Activated T-helper 2 cell treated with anti-CD3 and anti-CD28 coated beads, Interferon-gamma antibody, Interleukin-2, Interleukin-4, amounts not matched to agents 10 μg/mL and 5 μg/mL and 100 μg/mL, durations not matched to agents 14 hours and 24 hours and 36 hours (primary cell): ENCODE measurements around the gene NRIP1. TPM values are rescaled to one million over a fixed set of nuclear protein-coding genes. Genes with fewer than 3 reads are reported as not detected.

Experiments
- DNase-seq: peaks from one replicate; pipeline ENCODE4 v3.0.0; 2021; ENCODE audit warnings: low spot score
- H3K27ac Mint-ChIP-seq: one replicate; pipeline ENCODE4 v1.8.0; 2021; ENCODE audit warnings: mixed read lengths
- H3K27me3 Mint-ChIP-seq: one replicate; pipeline ENCODE4 v1.8.0; 2021; ENCODE audit warnings: low read depth, mixed read lengths
- H3K36me3 Mint-ChIP-seq: one replicate; pipeline ENCODE4 v1.8.0; 2021; ENCODE audit warnings: low read depth, mixed read lengths
- H3K4me1 Mint-ChIP-seq: one replicate; pipeline ENCODE4 v1.8.0; 2021; ENCODE audit warnings: low read depth, mixed read lengths
- H3K4me3 Mint-ChIP-seq: one replicate; pipeline ENCODE4 v1.8.0; 2021; ENCODE audit warnings: low read depth, mild to moderate bottlenecking, moderate library complexity, mixed read lengths
- H3K9me3 Mint-ChIP-seq: one replicate; pipeline ENCODE4 v1.8.0; 2021; ENCODE audit warnings: mixed read lengths
- intact Hi-C: fragments of 100-400 bp; cut with micrococcal nuclease; formaldehyde crosslinking; loops from one replicate; pipeline ENCODE4 v1.15.1; 2023
- total RNA-seq: library from RNA; stranded (reverse); gene quantifications from 2 replicates; pipeline ENCODE4 v1.2.3, GENCODE V29; 2022

NRIP1 gene
- total RNA-seq, 1 donor from 2014 or later = 7.9 TPM

GRCh38 chr21:15090390-15090789 is 25.6 kb upstream of the NRIP1 start:
- H3K27me3 Mint-ChIP-seq = peaks cover under 1% of the 10 kb centered on the region
- H3K27ac Mint-ChIP-seq = no peak overlapping the region
- DNase-seq = no peak
- H3K4me1 Mint-ChIP-seq = no peaks in the 10 kb centered on the region
- no peaks in the 10 kb centered on the region for H3K9me3 Mint-ChIP-seq
- no peak overlapping the region for H3K4me3 Mint-ChIP-seq
- no peaks in the 10 kb centered on the region for H3K36me3 Mint-ChIP-seq
- intact Hi-C loops = no loop called here

DNA sequence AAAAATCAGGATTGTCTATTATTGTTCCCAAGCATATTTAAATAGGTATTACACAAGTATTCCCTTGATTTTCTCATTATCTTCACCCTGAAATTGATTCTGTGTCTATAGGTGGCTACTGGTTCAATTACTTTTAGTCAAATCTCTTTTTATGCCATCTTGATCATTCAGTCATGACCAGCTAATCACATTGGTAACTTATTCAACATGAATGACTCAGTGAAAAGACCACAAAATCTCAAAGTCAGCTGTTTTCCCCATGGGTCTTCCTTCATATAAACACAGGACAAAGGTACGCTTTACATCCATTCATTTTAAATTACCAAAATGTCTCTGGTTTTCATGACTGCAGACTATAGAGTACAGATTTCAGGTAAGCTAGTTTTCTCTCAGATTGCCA is 23.7 kb upstream of the NRIP1 start:
- no peak for DNase-seq
- no peaks in the 10 kb centered on the region for H3K36me3 Mint-ChIP-seq
- intact Hi-C loops = no loop called here
- no peak overlapping the region for H3K27ac Mint-ChIP-seq
- no peaks in the 10 kb centered on the region for H3K9me3 Mint-ChIP-seq
- peaks cover 2% of the 10 kb centered on the region for H3K27me3 Mint-ChIP-seq
- H3K4me3 Mint-ChIP-seq = no peak overlapping the region
- H3K4me1 Mint-ChIP-seq = no peaks in the 10 kb centered on the region

DNA sequence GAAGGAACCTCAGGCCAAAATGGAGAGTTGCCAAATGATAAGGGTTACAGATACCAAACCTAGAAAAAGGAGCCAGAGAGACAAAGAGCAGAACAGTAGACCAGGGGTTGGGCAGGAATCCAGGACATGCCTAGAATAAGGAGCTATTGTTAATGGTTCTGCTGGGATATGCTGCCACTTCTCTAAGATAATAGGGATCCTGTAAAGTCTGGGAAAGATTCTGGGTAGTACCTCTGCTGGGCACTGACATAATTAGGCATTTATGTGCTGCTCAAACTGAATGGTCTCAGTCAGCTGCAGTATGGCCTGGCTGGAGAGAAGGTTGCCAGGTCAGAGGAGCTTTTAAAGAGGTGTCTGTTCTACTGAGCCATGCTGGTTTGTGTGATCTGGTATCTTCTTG is 19.9 kb upstream of the NRIP1 start:
- no peaks in the 10 kb centered on the region for H3K9me3 Mint-ChIP-seq
- H3K27me3 Mint-ChIP-seq = peaks cover 3% of the 10 kb centered on the region
- no peak overlapping the region for H3K4me3 Mint-ChIP-seq
- no peaks in the 10 kb centered on the region for H3K4me1 Mint-ChIP-seq
- DNase-seq = no peak
- no peaks in the 10 kb centered on the region for H3K36me3 Mint-ChIP-seq
- H3K27ac Mint-ChIP-seq = no peak overlapping the region
- intact Hi-C loops = no loop called here

DNA sequence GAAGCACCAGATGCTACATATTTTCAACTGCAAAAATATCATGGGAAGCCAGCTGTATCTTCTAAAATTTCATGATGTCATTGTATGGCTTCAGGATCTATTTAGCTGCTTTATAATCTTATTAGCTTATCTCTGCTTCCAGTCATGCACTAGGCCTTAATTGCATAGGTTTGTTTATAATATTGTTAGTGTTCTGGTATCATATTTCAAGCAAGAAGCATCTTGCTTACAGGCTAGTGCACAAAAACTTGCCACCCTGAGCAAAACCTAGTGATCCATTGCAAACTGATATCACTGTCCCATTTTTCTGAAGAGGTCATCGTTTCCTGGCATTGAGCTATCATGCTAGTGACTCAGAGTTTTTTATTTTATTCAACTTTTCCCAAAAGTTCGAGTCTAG is 15.7 kb upstream of the NRIP1 start:
- intact Hi-C loops = no loop called here
- Mint-ChIP-seq H3K4me1 (no peaks in the 10 kb centered on the region), H3K27me3 (peaks cover 21% of the 10 kb centered on the region), H3K36me3 (no peaks in the 10 kb centered on the region), H3K4me3 (no peak overlapping the region), H3K27ac (no peak overlapping the region), H3K9me3 (no peaks in the 10 kb centered on the region)
- no peak for DNase-seq

GRCh38 chr21:15079269-15079668 is 14.5 kb upstream of the NRIP1 start:
- no peak overlapping the region for H3K4me3 Mint-ChIP-seq
- H3K27ac Mint-ChIP-seq = no peak overlapping the region
- peaks cover 19% of the 10 kb centered on the region for H3K27me3 Mint-ChIP-seq
- H3K36me3 Mint-ChIP-seq = no peaks in the 10 kb centered on the region
- no peak for DNase-seq
- H3K4me1 Mint-ChIP-seq = no peaks in the 10 kb centered on the region
- intact Hi-C loops = no loop called here
- H3K9me3 Mint-ChIP-seq = no peaks in the 10 kb centered on the region

DNA sequence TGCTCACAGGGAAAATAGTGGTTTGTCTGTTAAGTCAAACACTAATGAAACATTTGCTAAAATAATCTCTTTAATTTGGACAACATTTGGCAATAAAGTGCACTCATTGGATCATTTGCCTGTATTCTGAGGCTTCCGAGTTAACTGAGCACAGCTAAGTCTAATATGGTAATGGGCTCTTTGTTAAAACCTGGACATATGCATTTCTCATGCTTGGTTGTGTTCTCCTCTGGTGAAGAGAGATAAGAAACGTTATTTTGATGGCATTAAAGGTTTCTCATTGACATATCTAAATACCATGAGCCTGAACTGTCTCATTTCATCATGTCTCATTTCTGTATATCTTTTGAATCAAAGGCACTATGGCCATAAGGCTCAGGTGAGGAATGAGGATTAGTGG is 13.4 kb upstream of the NRIP1 start:
- Mint-ChIP-seq H3K9me3 (no peaks in the 10 kb centered on the region), H3K27ac (no peak overlapping the region), H3K36me3 (no peaks in the 10 kb centered on the region), H3K4me1 (no peaks in the 10 kb centered on the region), H3K4me3 (no peak overlapping the region), H3K27me3 (peaks cover 21% of the 10 kb centered on the region)
- no peak for DNase-seq
- intact Hi-C loops = no loop called here

DNA sequence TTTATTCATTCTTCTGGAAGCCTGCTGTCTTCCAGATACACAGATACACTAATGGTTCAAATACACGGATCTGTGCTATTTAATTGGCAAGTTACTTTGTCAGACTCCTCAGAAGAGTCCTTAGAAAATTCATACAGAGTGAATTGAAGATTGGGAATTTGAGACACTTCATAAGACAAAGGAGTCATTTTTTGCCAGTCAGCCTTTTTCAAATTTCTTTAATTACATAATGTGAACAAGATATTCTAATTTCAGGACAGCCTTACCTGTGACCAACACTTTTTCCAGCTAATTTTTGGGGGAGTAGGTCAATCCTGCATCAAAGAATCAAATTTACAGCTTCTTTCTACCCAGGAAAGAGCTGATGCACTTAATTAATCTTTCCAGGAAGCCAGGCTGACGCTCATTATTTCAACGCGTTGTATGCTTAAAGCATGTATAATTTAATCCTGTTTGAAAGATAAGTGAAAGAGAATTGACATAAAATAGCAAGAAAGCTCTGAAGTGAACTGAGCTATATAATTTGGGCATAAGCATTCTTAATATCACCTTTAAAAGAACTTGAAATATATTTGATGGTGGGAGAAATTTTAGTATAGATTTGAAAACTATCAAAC is 12.8 kb upstream of the NRIP1 start:
- H3K4me3 Mint-ChIP-seq = no peak overlapping the region
- H3K36me3 Mint-ChIP-seq = no peaks in the 10 kb centered on the region
- H3K27me3 Mint-ChIP-seq = peaks cover 21% of the 10 kb centered on the region
- DNase-seq = no peak
- no peak overlapping the region for H3K27ac Mint-ChIP-seq
- no peaks in the 10 kb centered on the region for H3K4me1 Mint-ChIP-seq
- intact Hi-C loops = no loop called here
- H3K9me3 Mint-ChIP-seq = no peaks in the 10 kb centered on the region

DNA sequence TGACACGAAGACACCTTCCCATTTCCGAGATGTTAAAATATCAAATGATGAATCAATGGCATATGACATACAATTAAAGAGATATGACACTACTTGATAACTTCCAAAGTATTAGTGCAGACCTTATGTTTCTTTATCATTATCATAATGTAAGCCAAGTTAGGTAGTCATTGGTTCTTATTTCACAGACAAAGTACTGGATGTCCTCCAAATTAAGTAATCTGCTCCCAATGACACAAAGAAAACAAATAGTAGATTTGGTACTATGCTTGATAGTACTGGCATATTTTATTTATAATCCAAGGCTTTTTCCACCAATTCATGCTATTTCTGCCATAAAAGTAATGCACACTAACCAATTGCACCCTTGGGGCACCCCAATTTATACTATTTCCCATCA is 11.9 kb upstream of the NRIP1 start:
- H3K27ac Mint-ChIP-seq = no peak overlapping the region
- no peak overlapping the region for H3K4me3 Mint-ChIP-seq
- intact Hi-C loops = no loop called here
- no peaks in the 10 kb centered on the region for H3K4me1 Mint-ChIP-seq
- H3K27me3 Mint-ChIP-seq = peaks cover 21% of the 10 kb centered on the region
- no peaks in the 10 kb centered on the region for H3K36me3 Mint-ChIP-seq
- H3K9me3 Mint-ChIP-seq = no peaks in the 10 kb centered on the region
- DNase-seq = no peak

DNA sequence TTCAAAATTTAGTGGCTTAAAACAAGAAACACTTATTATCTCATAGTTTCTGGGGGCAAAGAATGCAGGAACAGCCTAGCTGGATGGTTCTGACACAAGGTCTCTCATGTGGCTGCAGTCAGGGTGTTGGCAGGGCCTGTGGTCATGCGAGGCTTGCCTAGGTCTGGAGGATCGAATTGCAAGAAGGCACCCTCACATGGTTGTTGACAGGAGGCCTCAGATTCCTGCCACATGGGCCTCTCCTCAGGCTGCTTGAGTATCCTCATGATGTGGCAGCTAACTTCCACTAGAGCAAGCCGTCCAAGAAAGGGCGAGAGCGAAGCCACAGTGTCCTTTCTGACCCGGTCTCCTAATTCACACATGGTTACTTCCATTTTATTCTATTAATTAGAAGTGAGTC is 6.2 kb upstream of the NRIP1 start:
- intact Hi-C loops = no loop called here
- peaks cover 26% of the 10 kb centered on the region for H3K27me3 Mint-ChIP-seq
- no peak for DNase-seq
- H3K27ac Mint-ChIP-seq = no peak overlapping the region
- H3K36me3 Mint-ChIP-seq = no peaks in the 10 kb centered on the region
- no peaks in the 10 kb centered on the region for H3K9me3 Mint-ChIP-seq
- peaks cover 4% of the 10 kb centered on the region for H3K4me1 Mint-ChIP-seq
- H3K4me3 Mint-ChIP-seq = no peak overlapping the region

DNA sequence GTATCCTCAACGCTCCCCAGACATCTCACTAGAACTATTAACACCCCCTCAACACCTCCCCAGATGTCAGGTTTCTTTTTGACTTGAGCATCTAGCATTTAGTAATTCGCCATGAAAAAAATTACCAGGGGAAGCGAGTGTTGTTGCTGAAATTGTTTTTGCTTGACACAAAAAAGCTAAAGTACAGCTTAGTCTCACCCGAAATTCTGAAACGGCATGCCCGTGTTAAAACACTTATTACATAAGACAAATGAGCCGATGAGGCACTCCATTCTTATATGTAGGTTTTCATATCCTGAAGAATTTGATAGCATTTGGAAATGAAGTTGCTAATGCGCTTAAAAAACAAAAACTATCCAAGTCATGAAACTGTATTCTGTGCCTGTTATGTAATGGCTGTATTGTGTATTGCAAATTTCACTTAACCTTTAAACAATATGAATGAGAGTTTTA is 1.3 kb upstream of the NRIP1 start:
- H3K27ac Mint-ChIP-seq = peak overlapping the region; percentile 87
- peak overlapping the region; percentile 93 for H3K4me3 Mint-ChIP-seq
- H3K4me1 Mint-ChIP-seq = peaks cover 30% of the 10 kb centered on the region
- intact Hi-C loops = loop anchor here (2.0 to 10.0 kb wide), 6 partner anchors 13 to 1041 kb away; no protein-coding TSS in a partner anchor
- no peak for DNase-seq
- H3K27me3 Mint-ChIP-seq = peaks cover 46% of the 10 kb centered on the region
- H3K9me3 Mint-ChIP-seq = no peaks in the 10 kb centered on the region
- no peaks in the 10 kb centered on the region for H3K36me3 Mint-ChIP-seq

DNA sequence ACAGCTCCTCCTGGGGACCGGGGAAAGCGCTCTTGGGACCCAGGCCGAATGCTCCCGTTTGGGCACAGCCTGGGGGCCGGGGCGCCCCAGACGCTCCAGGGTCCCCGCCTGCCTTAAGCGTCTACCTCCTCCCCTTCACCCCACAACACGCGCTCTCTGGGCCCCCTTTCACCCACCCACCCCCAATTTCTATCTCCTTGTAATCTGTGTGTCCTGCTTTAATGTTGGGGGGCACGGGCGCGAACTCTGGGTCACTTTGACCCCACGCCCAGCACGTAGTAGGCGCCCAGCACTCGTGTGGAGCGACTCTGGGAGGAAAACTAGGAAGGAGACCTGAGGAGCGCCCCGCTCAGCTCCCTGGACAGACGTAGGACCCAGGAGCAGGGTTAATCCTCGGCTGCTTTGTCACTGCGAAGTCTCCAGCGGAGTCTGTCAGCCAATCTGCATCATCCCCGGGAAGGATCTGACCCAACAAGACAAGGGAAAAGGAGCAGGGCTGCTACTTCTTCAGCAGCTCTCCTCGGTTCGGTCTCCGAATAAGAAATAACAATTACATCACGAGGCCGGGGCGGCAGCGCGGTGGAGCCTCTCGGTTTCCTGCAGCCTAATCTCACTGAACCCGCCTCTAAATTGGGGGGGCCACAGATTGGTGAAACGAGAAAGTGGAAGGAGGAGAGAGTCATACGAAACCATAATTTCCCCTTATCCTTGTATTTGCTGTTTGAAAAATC is 757 bp upstream of the NRIP1 start:
- H3K4me3 Mint-ChIP-seq = peak overlapping the region; percentile 93
- H3K27me3 Mint-ChIP-seq = peaks cover 52% of the 10 kb centered on the region
- DNase-seq = peak; percentile 54
- no peaks in the 10 kb centered on the region for H3K9me3 Mint-ChIP-seq
- H3K36me3 Mint-ChIP-seq = no peaks in the 10 kb centered on the region
- intact Hi-C loops = loop anchor here (2.0 to 10.0 kb wide), 6 partner anchors 13 to 1041 kb away; no protein-coding TSS in a partner anchor
- peak overlapping the region; percentile 87 for H3K27ac Mint-ChIP-seq
- peaks cover 36% of the 10 kb centered on the region for H3K4me1 Mint-ChIP-seq

DNA sequence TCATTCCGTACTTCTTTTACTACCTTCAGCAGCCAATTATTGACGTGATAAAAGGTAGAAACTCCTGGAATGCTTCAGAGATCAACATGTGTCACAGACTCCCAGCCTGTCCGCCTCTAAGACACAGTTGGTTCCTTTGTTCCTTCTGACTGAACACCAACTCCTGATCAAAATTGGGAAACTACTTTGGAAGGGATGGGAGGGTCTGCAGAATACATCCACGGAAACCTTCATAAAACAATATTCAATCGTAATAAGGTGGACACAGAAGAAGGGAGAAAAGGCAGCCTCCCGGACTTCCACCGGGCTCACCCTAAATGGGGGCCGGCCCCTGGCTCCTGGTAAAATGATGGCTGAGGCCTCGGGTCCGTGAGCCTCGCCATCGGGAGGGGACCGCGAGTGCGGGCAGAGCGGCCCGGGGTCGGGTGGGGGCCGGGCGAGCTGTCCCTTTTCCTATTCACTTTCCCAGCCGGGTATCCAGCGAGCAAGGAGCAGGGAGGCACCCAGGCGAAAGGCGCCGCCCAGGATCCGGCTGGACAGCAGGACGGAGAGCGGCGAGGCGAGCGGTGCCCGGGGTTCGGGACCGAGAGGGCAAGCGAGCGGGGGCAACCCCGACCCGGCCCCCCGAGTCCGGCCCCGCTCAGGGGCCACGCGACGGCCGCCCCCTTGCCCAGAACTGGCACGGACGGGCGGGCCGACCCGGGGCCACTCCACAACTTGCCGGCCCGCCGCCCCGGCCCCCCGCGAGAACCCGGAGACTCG is 805 bp downstream of the NRIP1 start:
- Mint-ChIP-seq H3K36me3 (no peaks in the 10 kb centered on the region), H3K9me3 (no peaks in the 10 kb centered on the region), H3K4me1 (peaks cover 41% of the 10 kb centered on the region), H3K4me3 (peak overlapping the region; percentile 82), H3K27me3 (peaks cover 49% of the 10 kb centered on the region), H3K27ac (peak overlapping the region; percentile 57)
- intact Hi-C loops = loop anchor here (1.0 to 10.0 kb wide), 8 partner anchors 199 to 1039 kb away; partner anchors contain the start of gene HSPA13
- no peak for DNase-seq
